ENCODE measurements around the gene GMEB1.

GMEB1 gene

DNA sequence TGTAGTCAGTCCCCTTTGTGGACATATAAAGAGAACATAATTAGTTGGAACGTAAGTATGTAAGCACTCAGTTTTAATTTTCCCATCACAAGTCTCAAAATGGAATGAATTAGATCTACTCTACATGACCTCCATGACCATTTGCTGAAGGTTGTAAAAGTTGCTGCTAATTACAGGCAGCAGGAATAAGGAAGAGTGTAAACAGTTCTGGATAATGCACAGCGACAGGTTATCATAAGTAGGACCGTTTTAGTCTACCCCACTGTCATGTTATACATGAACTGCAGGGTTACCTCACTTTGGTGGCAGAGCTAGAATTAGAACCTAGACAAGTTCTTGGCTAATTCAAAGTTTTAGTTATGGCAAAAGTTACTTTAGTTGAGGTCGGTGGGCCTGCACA, 89.8 kb downstream of the GMEB1 start:
- H3K36me3 ChIP-seq = peaks cover 76% of the 10 kb centered on the region
- no peak for TF ChIP-seq CTCF (IDR thresholded peaks at IDR 0.05; ENCODE audit: low read depth, low read length)

DNA sequence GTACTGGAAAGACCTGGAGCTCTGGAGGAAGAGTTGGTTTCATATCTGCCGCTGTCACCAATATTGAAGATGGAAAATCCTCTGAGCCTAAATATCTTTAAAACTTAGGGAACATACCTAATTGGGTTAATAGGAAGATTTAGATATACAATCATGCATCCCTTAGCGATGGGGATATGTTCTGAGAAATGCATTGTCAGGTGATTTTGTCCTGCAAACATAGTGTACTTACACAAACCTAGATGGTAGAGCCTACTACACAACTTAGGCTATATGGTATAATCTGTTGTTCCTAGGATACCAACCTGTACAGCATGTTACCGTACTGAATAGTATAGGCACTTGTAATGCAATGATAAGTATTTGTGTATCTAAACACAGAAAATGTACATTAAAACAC, 90.7 kb downstream of the GMEB1 start:
- peaks cover 70% of the 10 kb centered on the region for H3K36me3 ChIP-seq
- no peak for TF ChIP-seq CTCF (IDR thresholded peaks at IDR 0.05; ENCODE audit: low read depth, low read length)
- no peak overlapping the region for H3K27ac ChIP-seq
- no peaks in the 10 kb centered on the region for H3K9me3 ChIP-seq (ENCODE audit: severe bottlenecking)
- H3K27me3 ChIP-seq (ENCODE audit: insufficient read depth, low read depth, severe bottlenecking) = no peaks in the 10 kb centered on the region
- H3K4me3 ChIP-seq (ENCODE audit: low read depth, low read length) = no peak overlapping the region
- DNase-seq = no peak

More for the DNA sequence above, 89.8 kb downstream of the GMEB1 start:
- no peaks in the 10 kb centered on the region for H3K27me3 ChIP-seq (ENCODE audit: insufficient read depth, low read depth, severe bottlenecking)
- no peak overlapping the region for H3K4me3 ChIP-seq (ENCODE audit: low read depth, low read length)
- DNase-seq = no peak
- no peaks in the 10 kb centered on the region for H3K9me3 ChIP-seq (ENCODE audit: severe bottlenecking)
- no peak overlapping the region for H3K27ac ChIP-seq

DNA sequence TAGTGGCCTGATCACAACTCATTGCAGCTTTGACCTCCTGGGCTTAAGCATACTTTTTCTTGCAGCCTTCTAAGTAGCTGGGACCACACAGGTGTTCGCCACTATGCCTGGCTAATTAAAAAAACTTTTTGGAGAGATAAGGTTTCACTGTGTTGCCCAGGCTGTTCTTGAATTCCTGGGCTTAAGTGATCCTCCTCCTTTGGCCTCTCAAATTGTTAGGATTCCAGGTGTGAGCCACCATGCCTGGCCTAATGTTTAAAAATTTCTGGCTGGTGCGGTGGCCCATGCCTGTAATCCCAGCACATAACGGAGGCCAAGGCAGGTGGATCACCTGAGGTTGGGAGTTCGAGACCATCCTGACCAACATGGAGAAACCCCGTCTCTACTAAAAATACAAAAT, 92.6 kb downstream of the GMEB1 start:
- Histone ChIP-seq H3K36me3 (peaks cover 68% of the 10 kb centered on the region), H3K27me3 (ENCODE audit: insufficient read depth, low read depth, severe bottlenecking) (no peaks in the 10 kb centered on the region), H3K9me3 (ENCODE audit: severe bottlenecking) (no peaks in the 10 kb centered on the region), H3K4me3 (ENCODE audit: low read depth, low read length) (no peak overlapping the region), H3K27ac (no peak overlapping the region)
- DNase-seq = no peak
- no peak for TF ChIP-seq CTCF (IDR thresholded peaks at IDR 0.05; ENCODE audit: low read depth, low read length)

DNA sequence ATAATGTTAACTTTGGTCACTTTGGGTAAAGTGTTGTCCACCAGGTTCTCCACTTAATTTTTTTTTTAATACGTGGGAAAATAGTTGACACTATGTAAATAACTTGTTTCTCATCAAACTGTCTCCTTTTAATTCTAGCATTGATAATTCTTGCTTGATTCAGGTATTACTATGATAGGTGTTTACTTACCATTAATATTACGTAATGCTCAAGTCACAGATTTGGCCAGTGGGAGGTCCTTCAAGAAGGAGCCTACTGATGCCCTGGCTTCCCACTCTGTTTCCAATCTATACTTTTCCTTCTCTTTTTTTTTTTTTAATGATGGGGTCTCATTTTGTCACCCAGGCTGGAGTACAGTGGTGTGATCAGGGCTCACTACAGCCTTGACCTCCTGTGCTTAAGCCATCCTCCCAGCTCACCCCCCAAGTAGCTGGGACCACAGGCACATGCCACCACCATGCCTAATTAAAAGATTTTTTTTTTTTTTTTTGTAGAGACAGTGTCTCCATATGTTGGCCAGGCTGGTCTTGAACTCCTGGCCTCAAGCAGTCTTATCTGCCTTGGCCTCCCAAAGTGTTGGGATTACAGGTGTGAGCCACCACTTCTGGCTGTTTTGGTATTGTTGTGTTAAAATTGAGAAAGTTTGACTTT, 98.1 kb downstream of the GMEB1 start:
- Histone ChIP-seq H3K27me3 (ENCODE audit: insufficient read depth, low read depth, severe bottlenecking) (no peaks in the 10 kb centered on the region), H3K27ac (no peak overlapping the region), H3K4me3 (ENCODE audit: low read depth, low read length) (no peak overlapping the region), H3K9me3 (ENCODE audit: severe bottlenecking) (no peaks in the 10 kb centered on the region), H3K36me3 (peaks cover 46% of the 10 kb centered on the region)
- DNase-seq = no peak
- TF ChIP-seq CTCF (IDR thresholded peaks at IDR 0.05; ENCODE audit: low read depth, low read length) = no peak
